Measurements from ENCODE around the gene KIF26A. TPM values are rescaled to one million over a fixed set of nuclear protein-coding genes. Genes with fewer than 3 reads are reported as not detected.

KIF26A gene
- total and polyA plus RNA-seq, 2 experiments from 2014 or later: 3.5 to 5.0 TPM

GRCh38 chr14:104091927-104092771, 46.2 kb upstream of the KIF26A start:
- DNase-seq (ENCODE audit: low spot score): no peak
- peaks cover 7% of the 10 kb centered on the region for H3K4me1 ChIP-seq (ENCODE audit: insufficient read depth)
- no peaks in the 10 kb centered on the region for H3K79me2 ChIP-seq
- H3K36me3 ChIP-seq (replicated peaks; ENCODE audit: insufficient read depth, low read depth): no peaks in the 10 kb centered on the region
- no peak overlapping the region for H3K4me2 ChIP-seq
- TF ChIP-seq CTCF (IDR thresholded peaks at IDR 0.05; ENCODE audit: poor library complexity): no peak
- TF ChIP-seq EZH2 (IDR thresholded peaks at IDR 0.05; ENCODE audit: borderline replicate concordance): no peak
- no peak for TF ChIP-seq EZH2phosphoT487 (IDR thresholded peaks at IDR 0.05; ENCODE audit: low read depth, severe bottlenecking, unreplicated experiment)
- no peaks in the 10 kb centered on the region for H3K9me3 ChIP-seq (ENCODE audit: low read depth)
- H3K27me3 ChIP-seq: no peaks in the 10 kb centered on the region
- no peak overlapping the region for H2AFZ ChIP-seq
- WGBS (ENCODE audit: low lambda C conversion rate, missing lambda C conversion rate): 92% methylated on average over 21 of the region's 23 CpGs
- no peak overlapping the region for H3K4me3 ChIP-seq
- no peaks in the 10 kb centered on the region for H3K9me2 ChIP-seq (replicated peaks; ENCODE audit: insufficient read depth)
- H4K20me1 ChIP-seq (ENCODE audit: insufficient read depth, poor library complexity, severe bottlenecking): no peaks in the 10 kb centered on the region
- no peak overlapping the region for H3K27ac ChIP-seq

- TF ChIP-seq EZH2 (IDR thresholded peaks at IDR 0.05; ENCODE audit: borderline replicate concordance) (no peak), CTCF (IDR thresholded peaks at IDR 0.05; ENCODE audit: poor library complexity) (no peak), EZH2phosphoT487 (IDR thresholded peaks at IDR 0.05; ENCODE audit: low read depth, severe bottlenecking, unreplicated experiment) (no peak)
- Histone ChIP-seq H3K36me3 (replicated peaks; ENCODE audit: insufficient read depth, low read depth) (no peaks in the 10 kb centered on the region), H4K20me1 (ENCODE audit: insufficient read depth, poor library complexity, severe bottlenecking) (no peaks in the 10 kb centered on the region), H2AFZ (no peak overlapping the region), H3K27ac (no peak overlapping the region), H3K79me2 (no peaks in the 10 kb centered on the region), H3K9me3 (ENCODE audit: low read depth) (no peaks in the 10 kb centered on the region), H3K9me2 (replicated peaks; ENCODE audit: insufficient read depth) (no peaks in the 10 kb centered on the region), H3K4me2 (no peak overlapping the region), H3K27me3 (no peaks in the 10 kb centered on the region), H3K4me3 (no peak overlapping the region), H3K4me1 (ENCODE audit: insufficient read depth) (no peaks in the 10 kb centered on the region)
- no peak for DNase-seq (ENCODE audit: low spot score)
- 93% methylated on average over 11 of the region's 11 CpGs for WGBS (ENCODE audit: low lambda C conversion rate, missing lambda C conversion rate)
These were observed 45.4 kb upstream of the KIF26A start for GRCh38 chr14:104092931-104093365.

- WGBS (ENCODE audit: low lambda C conversion rate, missing lambda C conversion rate): 89% methylated on average over 12 of the region's 18 CpGs
- no peaks in the 10 kb centered on the region for H3K27me3 ChIP-seq
- H3K79me2 ChIP-seq: no peaks in the 10 kb centered on the region
- H3K4me2 ChIP-seq: no peak overlapping the region
- no peaks in the 10 kb centered on the region for H4K20me1 ChIP-seq (ENCODE audit: insufficient read depth, poor library complexity, severe bottlenecking)
- H2AFZ ChIP-seq: no peak overlapping the region
- H3K4me1 ChIP-seq (ENCODE audit: insufficient read depth): no peaks in the 10 kb centered on the region
- no peak overlapping the region for H3K27ac ChIP-seq
- H3K36me3 ChIP-seq (replicated peaks; ENCODE audit: insufficient read depth, low read depth): no peaks in the 10 kb centered on the region
- H3K4me3 ChIP-seq: no peak overlapping the region
- DNase-seq (ENCODE audit: low spot score): no peak
- H3K9me2 ChIP-seq (replicated peaks; ENCODE audit: insufficient read depth): no peaks in the 10 kb centered on the region
- H3K9me3 ChIP-seq (ENCODE audit: low read depth): no peaks in the 10 kb centered on the region
- TF ChIP-seq EZH2 (IDR thresholded peaks at IDR 0.05; ENCODE audit: borderline replicate concordance) (no peak), CTCF (IDR thresholded peaks at IDR 0.05; ENCODE audit: poor library complexity) (no peak), EZH2phosphoT487 (IDR thresholded peaks at IDR 0.05; ENCODE audit: low read depth, severe bottlenecking, unreplicated experiment) (no peak)
These were observed 44.9 kb upstream of the KIF26A start for GRCh38 chr14:104093366-104094055.

All from hepatocyte (in vitro differentiated cells).